GM12872 (cell line): ENCODE results near the gene FAM200B.

Experiments
- TF ChIP-seq, protein P1 (sequence below): IDR thresholded peaks from 3 replicates; pipeline ENCODE4 v1.5.1; 2011; ENCODE audit warnings: low read depth, mild to moderate bottlenecking, low read length, moderate library complexity; ENCODE audit not compliant: insufficient read depth

FAM200B gene

GRCh38 chr4:15681067-15681371 lies 608 bp upstream of the FAM200B start:
- TF ChIP-seq, protein P1, sequence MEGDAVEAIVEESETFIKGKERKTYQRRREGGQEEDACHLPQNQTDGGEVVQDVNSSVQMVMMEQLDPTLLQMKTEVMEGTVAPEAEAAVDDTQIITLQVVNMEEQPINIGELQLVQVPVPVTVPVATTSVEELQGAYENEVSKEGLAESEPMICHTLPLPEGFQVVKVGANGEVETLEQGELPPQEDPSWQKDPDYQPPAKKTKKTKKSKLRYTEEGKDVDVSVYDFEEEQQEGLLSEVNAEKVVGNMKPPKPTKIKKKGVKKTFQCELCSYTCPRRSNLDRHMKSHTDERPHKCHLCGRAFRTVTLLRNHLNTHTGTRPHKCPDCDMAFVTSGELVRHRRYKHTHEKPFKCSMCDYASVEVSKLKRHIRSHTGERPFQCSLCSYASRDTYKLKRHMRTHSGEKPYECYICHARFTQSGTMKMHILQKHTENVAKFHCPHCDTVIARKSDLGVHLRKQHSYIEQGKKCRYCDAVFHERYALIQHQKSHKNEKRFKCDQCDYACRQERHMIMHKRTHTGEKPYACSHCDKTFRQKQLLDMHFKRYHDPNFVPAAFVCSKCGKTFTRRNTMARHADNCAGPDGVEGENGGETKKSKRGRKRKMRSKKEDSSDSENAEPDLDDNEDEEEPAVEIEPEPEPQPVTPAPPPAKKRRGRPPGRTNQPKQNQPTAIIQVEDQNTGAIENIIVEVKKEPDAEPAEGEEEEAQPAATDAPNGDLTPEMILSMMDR, result no peak

DNA sequence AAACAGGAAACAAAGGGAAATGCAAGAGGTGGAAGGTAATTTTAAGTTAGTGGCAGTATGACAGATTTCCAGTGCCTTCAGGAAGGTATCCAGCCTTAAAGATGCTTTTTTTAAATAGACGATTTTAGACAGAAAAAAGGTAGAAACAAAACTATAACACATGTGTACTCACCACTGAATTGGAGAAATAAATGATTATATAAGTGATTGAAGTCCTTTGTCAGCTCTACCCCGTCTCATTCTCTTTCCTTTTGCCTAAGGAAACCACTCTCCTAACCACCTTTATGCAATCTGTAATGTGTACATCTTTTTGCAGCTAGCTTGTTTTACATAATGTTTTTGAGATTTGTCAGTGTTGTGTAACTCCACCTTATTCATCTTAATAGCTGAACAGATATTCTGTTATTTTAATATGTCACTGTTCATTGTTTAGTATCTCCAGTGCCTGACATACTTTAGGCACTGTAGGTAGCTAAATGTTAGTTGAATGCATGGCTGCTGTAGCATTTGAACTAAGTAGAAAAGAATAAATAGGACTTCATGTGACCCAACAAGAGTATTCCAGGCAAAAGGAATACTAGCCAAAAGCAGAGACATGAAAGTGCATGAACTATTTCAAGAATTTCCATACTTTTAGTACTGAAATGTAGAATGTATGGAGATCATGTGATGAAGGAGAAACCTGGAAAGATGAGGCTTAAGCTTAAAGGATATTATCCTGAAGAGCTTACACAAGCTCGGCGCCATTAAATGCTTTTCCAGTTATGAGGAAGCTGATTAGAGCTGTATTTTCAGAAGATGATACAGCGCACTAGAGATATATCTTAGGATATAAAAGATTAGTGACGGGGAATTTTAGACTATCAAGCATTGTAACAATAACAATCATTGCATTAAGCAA lies 865 bp downstream of the FAM200B start:
- TF ChIP-seq, protein P1, result no peak

GRCh38 chr4:15683143-15683495 lies 1.5 kb downstream of the FAM200B start:
- TF ChIP-seq, protein P1, result no peak

- TF ChIP-seq, protein P1, result no peak
These were observed 2.9 kb downstream of the FAM200B start for GRCh38 chr4:15684498-15684897.

GRCh38 chr4:15688051-15688450 lies 6.4 kb downstream of the FAM200B start:
- TF ChIP-seq, protein P1, result no peak

GRCh38 chr4:15689540-15689939 lies 7.9 kb downstream of the FAM200B start:
- TF ChIP-seq, protein P1, result no peak

DNA sequence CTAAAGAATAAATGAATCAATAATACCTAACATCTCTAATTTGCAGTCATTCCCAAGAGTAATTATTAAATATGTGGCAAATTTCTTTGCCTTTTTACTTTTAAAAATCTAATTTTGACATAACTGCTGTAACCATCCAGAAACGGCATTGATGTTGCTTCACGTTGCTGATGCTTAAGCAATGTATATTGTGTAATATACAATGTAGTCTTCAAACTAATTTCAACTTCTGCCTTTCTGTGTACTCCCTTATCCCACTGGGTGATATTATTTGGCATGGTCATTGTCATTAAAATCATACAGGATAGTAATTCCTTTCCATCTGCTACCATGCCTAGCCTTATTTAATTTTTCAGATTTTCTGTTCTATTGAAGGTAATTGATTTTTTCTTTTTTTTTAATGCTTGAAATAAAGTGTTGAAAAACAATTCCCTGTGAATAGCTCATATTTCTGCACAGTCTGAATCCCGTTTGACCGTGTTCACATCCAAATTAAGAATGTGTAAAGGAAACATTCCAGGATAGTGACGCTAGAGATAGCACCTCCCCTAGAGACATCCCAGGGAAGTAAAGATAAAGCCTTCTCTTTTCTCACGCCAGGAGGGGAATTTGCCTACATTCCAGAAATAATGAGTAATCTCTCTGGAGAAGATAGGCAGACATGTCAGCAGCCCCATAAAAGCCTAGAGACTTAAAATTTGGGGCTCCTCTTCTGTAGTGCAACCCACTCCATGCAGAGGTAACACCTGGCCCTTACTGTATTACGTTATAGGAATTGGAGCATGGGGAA lies 8.6 kb downstream of the FAM200B start:
- TF ChIP-seq, protein P1, result no peak
